GM21447 (cell line): ENCODE data around the gene ATP5F1D.
A peak's percentile ranks its signal among the peaks of the same experiment; 100 is the strongest.
"Not testable (repeated sequence)": the region's sequence is repeated elsewhere in the genome, so short reads cannot be mapped to it uniquely, and the experiment has no call there.

Experiments
- ATAC-seq: cut with Tn5 transposase; IDR thresholded peaks from one replicate; pipeline ENCODE4 v1.9.1; 2021; ENCODE audit not compliant: unreplicated experiment

Gene ATP5F1D

GRCh38 chr19:1246265-1247087 is 4.9 kb downstream of the ATP5F1D start:
- ATAC-seq, result not testable (repeated sequence)

- no peak for ATAC-seq
These were observed 6.2 kb downstream of the ATP5F1D start for GRCh38 chr19:1247748-1248138.

DNA sequence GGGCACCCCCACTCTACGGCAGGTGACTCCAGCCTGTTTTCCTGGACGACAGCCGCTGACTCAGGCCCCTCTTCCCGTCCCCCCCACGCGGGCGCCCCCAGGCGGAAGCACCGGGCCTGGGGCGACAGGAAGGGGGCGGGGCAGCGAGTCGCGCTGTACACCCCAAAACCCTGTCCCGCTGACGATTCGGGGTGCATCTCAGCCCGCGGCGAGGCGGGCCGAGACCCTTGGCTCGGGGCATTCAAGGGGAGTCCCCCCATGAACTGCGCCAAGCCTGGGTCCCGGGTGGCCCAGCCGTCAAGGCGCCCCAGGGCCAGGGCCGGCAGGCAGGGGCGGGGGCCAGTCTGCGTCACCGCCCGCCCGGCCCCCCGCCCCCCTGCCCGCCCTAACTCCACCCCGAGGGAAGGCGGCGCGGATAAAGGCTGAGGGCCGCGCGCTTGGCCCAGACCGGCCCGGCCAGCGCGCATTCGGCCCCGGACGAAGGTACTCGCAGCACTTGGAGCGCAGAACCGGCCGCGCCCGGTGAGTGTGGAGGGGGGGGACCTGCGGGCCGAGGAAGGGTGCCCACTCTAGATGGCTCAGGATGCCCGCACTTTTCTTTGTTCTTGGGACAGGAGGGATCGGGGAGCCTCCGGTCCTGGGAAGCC is 6.7 kb downstream of the ATP5F1D start, which contains the start of gene MIDN:
Gene MIDN, plus strand, starts transcription at position 445 of the 647 bp plus-strand sequence. CDS start 1,714 bp downstream, outside the sequence.
- peak; percentile 11 for ATAC-seq

DNA sequence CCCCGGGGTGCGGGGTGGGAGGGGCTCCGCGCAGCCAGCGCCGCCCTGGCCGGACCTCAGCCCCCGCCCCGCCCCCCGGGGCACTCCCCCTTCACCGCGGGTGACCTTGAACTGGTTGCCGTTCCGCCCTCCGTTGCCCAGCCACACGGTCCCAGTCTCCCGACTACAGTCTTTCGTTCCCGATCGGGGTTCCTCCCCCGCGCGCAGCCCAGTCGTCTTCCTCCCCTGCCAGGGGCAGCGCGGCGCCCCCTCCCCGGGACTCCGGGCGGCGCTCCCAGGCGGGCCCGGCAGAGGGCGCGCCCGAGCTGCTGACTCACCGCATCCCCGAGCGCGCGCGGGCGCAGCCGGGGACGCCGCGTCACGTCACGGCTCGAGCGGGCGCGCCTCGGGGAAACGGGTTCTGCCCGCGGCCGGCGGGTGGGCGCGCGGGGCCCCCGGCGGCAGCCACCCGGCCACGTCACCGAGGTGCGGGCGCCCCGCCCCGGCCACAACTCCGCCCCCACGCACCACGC is 7.3 kb downstream of the ATP5F1D start:
- peak; percentile 15 for ATAC-seq

GRCh38 chr19:1249298-1249989 is 7.9 kb downstream of the ATP5F1D start:
- ATAC-seq, result peak; percentile 38

DNA sequence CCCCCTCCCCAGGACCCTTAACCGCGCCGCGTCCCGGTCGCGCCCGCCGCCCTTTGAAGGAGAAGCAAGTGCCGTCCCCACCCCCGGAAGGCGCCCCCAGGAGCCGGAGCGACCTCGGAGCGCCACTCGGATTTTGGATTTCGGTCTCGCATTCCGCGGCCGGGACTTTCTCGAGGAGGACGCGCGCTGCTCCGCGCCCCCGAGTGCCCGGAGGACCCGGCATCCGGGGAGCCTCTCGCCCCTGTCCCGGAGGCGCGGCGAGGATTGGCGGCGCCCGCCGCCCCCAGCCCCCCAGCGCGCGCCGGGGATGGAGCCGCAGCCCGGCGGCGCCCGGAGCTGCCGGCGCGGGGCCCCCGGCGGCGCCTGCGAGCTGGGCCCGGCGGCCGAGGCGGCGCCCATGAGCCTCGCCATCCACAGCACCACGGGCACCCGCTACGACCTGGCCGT is 8.5 kb downstream of the ATP5F1D start:
- no peak for ATAC-seq

GRCh38 chr19:1250437-1251260 is 9.1 kb downstream of the ATP5F1D start:
- no peak for ATAC-seq

DNA sequence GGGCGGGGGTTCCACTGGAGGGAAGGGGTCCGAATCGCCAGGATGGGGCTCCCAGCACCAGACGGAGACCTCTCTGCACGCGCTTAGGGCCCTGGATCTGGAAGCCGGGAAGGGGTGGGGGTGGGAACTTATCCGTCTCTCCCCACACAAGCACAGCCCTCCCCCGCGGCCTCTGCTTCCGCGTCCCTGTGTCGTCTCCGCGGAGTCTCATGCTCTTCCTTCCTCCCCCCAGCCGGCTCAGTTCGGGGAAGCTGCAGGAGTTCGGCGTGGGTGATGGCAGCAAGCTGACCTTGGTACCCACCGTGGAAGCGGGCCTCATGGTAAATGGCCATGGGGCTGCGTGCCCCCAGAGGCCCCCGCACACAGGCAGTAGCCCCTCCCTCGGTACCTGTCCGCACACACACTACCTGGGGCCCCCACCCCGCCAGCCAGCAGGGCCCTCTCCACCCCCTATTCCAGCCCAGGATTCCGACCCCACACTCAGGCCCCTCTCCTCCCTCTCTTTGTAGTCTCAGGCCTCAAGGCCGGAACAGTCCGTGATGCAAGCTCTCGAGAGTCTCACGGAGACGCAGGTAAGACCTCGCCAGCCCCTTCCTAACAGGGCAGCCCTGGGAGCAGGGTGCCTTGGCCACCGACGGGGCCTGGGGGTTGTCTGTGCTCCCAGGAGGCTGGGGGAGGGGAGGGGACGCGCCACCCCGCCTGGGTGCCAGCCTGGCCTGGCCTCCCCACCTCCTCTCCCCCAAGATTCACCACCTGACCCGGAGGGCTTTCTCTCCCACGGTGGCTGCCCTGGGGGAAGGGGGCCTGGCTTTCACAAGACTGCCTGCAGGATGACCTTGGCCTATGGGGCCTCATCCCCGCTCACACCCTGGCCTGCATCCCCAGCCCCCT is 10.0 kb downstream of the ATP5F1D start:
- no peak for ATAC-seq

- ATAC-seq, result no peak
These were observed 10.8 kb downstream of the ATP5F1D start for GRCh38 chr19:1252221-1252820.

GRCh38 chr19:1252821-1253513 is 11.4 kb downstream of the ATP5F1D start:
- no peak for ATAC-seq

- ATAC-seq, result no peak
These were observed 12.0 kb downstream of the ATP5F1D start for GRCh38 chr19:1253514-1254080.

GRCh38 chr19:1254081-1254527 is 12.6 kb downstream of the ATP5F1D start:
- no peak for ATAC-seq

GRCh38 chr19:1254530-1255185 is 13.1 kb downstream of the ATP5F1D start:
- ATAC-seq, result no peak

DNA sequence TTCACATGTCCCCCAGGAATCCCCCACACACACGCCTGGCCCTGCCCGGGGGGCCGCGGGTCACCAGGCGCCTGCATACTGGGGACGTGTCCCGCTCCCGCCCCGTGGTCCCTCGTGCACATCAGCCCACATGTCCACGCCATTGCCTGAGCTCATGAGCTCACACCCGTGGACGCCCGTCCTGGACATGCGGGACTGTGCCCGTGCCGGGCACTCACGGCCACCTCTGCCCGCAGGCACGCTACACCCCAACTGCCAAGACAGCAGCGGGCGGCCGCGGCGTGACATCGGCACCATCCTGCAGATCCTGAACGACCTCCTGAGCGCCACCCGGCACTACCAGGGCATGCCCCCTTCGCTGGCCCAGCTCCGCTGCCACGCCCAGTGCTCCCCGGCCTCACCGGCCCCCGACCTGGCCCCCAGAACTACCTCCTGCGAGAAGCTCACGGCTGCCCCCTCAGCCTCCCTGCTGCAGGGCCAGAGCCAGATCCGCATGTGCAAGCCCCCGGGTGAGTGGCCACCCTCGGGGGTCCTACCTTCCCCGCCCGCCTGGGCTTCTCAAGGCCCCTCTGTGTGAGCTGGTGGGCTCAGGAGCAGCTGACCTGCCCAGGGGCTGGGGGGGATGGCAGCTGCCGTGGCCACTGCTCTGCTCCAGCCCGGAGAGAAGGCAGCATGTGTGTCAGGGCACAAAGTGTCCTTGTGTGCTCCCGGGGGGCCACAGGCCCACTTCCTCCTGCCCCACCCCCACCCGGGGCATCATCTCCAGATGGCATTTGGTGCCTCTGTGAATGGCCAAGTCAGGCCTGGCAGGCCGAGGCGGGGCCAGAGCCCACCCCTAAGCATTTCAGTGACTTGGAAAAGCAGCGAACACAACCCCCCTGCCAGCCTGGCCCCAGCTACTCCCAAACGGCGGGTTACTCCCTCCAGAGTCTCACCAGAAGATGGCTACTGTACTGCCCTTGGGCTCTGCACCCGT is 13.9 kb downstream of the ATP5F1D start:
- ATAC-seq, result no peak

- no peak for ATAC-seq
These were observed 15.3 kb downstream of the ATP5F1D start for GRCh38 chr19:1256646-1257474.
